Measurements from ENCODE around the gene CEP85.
"Not testable (repeated sequence)": the region's sequence is repeated elsewhere in the genome, so short reads cannot be mapped to it uniquely, and the experiment has no call there.

The CEP85 gene

DNA sequence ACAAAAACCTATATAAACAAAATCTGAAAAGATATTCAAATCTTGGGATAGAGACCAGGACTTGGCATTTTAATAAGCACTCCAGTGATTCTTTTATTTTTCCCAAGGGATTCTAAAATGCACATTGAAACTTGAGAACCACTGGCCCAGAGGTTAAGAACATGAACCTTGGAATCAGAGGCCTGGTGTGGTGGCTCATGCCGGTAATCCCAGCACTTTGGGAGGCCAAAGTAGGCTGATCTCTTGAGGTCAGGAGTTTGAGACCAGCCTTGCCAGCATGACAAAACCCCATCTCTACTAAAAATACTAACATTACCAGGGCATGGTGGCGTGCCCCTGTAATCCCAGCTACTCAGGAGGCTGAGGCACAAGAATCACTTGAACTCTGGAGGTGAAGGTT, 12.9 kb upstream of the CEP85 start:
- DNase-seq (ENCODE audit: low read depth), result no peak

DNA sequence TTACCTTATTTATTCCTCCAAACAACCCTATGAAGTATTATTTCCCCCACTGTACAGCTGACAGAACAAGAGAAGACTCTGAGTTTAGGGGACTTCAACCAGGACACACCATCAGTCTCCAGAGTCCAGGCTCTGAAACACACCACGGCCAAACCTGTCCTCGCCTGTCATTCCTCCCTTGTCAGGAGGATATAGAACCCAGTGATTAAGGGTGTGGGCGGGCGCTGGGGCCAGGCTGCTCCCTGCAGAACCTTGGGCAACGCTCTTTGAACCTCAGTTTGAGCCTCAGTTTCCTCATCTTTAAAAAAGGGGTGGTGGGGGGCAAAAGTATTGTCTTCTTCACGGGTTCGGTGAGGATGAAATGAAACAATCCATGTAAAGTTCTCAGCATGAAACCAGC, 9.4 kb upstream of the CEP85 start:
- no peak for DNase-seq (ENCODE audit: low read depth)

DNA sequence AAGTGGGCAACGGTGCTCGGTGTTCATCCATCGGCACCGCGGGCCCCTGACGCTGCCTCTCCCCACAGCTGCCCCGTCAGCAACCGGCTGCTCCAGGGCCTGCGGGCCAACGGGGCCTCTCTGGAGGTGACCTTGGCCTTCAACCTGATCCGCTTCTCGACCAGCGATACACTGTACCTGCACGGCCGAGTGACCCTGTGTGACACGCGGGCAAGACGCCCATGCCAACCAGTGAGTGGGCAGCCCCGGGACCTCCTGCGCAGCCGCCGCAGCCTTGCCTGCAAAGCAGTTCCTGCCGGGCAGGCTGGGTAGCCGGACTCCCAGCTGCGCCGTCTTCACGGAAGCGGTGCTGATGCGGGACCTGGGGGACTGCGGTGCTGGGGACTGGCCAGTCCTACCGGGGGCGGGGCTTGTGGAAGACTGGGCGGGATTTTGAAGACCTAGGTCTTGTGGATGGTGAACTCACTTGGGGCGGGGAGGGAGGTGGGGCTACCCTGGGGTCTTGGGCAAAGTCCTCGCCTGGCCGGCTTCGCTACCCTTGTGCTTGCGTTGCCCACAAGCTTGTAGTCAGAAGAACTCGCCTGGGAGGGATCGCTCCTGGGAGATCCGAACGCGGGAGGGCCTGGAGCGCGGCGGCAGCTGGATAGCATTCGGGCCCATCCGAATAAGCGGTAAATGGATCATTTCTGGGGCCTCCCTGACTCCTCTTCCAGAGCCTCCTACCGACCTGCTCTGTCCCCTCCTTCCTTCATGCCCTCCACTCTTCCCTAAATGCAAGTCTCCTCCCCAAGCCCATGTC, 8.8 kb upstream of the CEP85 start:
- peak; percentile 31 for DNase-seq (ENCODE audit: low read depth)

DNA sequence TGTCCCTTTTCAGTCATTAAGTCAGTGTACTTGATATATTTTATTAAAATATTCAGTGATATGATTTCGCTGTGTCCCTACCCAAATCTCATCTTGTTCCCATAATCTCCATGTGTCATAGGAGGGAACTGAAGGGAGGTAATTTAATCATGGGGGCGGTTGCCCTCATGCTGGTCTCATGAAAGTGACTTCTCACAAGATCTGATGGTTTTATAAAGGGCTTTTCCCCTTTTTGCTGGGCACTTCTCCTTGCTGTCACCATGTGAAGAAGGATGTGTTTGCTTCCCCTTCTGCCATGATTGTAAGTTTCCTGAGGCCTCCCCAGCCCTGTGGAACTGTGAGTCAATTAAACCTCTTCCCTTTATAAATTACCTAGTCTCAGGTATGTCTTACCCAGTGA, 3.3 kb upstream of the CEP85 start:
- DNase-seq (ENCODE audit: low read depth), result not testable (repeated sequence)

DNA sequence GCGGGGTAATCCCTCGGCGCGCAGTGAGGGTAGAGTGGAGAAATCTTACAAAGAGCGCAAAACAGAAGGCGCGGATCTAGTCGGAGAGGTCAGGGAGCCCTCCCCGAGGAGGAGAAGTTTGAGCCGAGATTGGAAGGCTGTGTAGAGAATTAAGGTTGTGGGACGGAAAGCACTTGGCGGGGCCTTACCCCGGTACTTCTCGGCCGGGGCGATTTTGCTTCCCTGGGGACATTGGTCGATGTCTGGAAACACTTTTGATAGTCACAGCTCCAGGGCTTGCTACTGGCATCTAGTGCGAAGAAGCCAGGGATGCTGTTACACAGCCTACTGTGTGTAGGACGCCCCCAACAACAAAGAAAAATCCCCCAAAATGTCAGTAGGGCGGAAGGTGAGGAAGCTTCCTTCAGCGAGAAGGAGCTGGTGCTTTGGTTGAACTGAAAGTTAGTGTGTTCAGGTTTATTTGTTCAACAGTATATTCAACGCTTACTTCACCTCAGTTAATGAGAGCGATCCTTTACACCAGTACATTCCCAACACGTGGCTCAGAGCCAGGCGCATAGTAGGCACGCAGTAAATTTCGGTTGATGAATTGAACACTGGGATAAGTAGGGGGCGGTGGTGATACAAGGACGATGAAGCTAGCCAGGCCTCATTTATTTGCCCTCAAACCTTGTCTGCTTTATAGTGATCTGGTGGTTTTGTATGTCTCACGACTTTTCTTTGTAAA, 807 bp downstream of the CEP85 start:
- no peak for DNase-seq (ENCODE audit: low read depth)

DNA sequence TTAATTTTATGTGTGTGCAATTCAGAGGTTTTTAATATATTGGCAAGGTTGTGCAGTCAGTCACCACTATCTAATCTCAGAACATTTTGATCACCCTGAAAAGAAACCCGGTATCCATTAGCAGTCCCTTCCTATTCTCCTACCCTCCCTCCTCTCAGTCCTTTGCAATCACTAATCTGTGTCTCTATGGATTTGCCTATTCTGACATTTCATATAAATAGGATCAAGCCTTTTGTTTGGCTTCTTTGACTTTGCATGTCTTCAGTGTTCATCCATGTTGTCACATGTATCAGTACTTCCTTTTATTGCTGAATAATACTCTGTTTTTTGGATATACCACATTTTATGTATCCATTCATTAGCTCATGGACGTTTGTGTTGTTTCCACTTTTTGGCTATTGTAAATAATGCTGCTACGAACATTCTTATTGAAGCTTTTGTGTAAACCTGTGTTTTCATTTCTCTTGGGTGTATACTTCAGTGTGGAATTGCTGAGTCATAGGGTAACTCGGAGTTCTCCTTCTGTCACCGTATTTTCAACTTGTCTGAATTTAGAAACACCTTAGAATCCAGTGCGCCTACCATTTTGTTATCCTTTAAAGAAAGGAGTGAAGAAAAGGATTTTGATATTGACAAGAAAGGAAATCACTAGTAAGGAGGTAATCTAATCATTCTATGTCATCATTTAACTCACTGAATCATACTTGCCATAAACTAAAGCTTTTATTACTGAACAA, 3.4 kb downstream of the CEP85 start:
- no peak for DNase-seq (ENCODE audit: low read depth)

DNA sequence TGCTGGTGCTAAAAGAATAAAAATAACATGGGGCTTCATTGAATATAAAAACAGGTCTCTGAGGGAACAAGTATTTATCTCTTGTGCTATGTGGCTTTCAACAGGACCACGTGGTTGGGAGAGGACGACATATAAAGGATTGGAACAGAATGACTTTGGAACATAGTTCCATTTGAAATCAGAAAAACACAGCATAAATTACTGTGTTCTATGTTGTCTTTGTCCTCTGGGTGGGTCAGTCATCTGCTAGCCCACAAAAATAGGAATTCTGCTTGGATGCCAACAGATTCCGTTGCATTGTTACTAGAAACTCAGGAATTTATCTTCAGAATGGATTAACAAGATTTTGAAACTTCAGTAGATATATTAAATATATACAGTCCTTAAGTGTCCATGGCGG, 5.9 kb downstream of the CEP85 start:
- DNase-seq (ENCODE audit: low read depth), result no peak

DNA sequence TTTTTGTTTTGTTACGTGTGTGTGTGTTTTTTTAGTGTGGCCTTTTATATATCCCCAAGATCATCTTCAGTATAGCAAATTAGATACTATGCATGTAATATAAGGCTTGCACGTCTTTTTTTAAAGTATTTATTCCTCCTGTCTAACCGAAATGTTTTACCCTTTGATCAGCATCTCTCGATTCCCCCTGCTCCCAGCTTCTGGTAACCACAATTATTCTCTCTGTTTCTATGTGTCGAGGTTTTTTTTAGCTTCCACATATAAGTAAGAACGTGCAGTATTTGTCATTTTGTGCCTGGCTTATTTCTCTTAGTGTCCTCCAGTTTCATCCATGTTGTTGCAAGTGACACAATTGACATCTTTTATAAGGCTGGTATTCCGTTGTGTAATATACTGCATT, 18.7 kb downstream of the CEP85 start:
- DNase-seq (ENCODE audit: low read depth), result no peak

DNA sequence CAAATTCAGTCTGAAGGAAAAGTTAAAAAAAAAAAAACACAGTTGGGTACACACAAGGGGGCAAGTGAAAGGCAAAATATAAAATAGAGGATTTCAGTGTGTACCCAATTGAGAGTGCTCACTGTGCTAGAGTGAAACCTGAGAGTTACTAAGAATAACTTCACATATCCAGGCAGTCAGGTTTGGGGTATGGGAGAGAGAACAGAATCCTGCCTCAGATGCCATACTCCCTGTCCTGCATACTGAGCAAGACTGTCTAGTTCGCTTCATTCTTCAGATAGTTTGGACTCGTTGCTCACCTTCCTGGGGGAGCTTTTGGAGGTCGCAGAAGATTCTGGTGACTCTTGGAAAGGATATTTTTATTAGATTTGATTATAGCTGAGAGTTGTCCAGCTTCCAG, 20.4 kb downstream of the CEP85 start:
- DNase-seq (ENCODE audit: low read depth), result no peak

DNA sequence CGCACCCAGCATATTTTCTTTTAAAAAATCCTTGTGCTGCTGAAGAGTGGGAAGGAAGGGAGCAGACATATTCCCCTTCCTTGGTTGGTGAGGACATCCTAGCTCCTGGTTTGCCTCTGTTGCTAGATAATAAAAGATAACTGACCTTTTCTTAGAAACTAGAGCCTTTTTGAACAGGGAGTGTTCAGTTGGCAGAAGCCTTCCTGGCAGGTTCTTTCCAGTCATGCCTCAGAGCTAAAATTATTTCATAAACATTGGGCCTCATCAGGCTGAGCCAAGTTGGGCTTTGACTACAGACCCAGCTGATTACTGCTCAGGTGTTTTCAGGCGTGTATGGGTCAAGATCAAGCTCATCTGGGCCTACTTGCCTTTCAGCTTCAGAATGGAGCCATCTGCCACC, 23.2 kb downstream of the CEP85 start:
- no peak for DNase-seq (ENCODE audit: low read depth)

DNA sequence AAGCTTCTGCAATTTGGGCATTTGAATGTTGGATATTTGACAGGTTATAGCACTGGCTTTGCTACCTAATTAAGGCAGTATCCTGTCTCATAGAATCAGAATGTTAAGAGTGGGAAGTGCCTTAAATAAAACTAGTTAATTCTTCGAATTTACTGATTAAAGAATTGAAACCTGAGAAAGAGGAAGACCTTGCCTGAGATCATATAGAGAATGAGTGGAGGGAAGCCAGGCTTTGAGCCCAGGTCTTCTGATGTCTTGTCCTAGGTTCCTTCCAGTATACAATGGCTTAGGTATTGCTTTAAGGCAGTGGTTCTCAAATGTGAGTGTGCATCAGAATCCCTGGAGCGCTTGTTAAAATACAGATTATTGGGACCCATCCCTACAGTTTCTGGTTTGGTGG, 25.0 kb downstream of the CEP85 start:
- no peak for DNase-seq (ENCODE audit: low read depth)

DNA sequence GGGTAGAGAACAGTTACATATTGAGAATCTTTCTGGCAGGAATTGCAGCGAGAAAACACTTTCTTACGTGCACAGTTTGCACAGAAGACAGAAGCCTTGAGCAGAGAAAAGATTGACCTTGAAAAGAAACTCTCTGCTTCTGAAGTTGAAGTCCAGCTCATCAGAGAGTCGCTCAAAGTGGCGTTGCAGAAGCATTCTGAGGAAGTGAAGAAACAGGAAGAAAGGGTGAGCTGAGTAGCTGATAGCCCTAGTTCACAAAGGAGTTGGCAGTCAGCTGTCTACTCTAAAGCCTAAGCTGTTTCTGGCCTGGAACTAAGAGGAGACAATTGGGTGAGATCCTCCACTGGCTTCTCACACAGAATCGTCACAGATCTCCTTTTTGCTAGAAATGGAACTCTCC, 25.6 kb downstream of the CEP85 start:
- no peak for DNase-seq (ENCODE audit: low read depth)

DNA sequence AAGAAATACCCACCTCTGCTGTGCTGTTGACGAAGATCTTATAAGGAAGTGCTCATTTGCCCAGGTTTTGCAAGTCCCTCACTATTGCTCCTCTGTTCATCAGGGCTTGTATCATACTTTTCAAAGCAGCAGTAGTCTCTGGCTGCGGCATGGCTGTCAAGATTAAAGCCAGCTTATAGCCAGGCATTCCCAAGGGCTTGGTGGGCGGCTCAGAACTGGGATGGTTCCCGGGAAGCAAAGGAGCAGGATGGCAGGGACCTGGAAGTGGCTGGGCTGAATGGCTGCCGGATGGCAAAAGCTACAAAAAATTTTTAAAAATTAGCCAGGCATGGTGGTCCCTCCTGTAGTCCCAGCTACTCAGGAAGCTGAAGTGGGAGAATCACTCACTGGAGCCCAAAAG, 29.2 kb downstream of the CEP85 start:
- no peak for DNase-seq (ENCODE audit: low read depth)

DNA sequence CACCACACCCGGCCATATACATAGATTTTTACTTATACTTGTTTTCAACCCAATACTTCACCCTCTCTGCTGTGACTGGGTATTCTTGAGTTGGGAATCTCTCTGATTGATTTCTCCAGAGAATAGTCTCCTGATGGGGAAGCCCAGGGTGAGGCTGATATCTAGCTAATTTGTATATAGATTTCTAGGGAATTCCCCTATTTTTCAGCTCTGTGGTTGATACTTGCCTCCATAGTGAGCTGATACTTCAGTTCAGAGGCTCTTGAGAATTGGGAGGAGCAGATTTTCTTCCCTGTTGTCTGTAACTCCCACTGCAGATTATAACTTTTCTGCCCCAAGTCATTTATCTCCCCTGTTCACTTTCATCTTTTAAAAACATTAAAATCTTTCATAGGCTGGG, 31.4 kb downstream of the CEP85 start:
- DNase-seq (ENCODE audit: low read depth), result no peak

DNA sequence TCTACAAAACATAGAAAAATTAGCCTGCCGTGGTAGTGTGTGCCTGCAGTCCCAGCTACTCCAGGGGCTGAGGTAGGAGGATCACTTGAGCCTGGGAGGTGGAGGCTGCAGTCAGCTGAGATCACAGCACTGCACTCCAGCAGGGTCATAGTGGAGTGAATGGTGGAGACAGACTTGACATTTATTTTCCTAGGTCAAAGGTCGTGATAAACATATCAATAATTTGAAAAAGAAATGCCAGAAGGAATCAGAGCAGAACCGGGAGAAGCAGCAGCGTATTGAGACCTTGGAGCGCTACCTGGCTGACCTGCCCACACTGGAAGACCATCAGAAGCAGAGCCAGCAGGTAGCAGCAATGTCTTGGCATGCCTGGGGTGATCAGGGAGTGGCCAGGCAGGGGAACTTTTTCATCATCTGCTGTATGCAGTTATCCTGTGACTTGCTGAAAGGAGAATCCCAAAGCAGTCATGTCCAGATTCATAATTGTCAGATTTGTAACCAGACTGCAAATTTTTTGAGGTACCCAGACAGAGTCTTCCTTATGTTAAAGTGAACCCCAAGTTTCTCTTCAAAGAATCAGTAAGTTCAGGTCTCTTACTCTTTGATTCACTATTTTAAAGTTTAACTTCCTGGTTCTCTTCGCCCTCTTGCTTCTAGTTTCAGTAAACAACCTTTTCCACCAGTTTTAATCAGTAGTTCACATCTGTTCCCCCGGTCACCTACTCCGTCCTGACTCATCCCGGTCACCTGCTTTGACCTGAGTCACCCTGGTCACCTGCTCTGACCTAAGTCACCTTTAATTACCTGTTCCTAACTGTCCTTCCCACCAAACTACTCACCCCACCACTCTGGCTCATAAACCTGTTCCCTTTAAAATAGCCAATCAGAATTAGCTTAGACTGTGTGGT, 34.5 kb downstream of the CEP85 start:
- DNase-seq (ENCODE audit: low read depth), result no peak

DNA sequence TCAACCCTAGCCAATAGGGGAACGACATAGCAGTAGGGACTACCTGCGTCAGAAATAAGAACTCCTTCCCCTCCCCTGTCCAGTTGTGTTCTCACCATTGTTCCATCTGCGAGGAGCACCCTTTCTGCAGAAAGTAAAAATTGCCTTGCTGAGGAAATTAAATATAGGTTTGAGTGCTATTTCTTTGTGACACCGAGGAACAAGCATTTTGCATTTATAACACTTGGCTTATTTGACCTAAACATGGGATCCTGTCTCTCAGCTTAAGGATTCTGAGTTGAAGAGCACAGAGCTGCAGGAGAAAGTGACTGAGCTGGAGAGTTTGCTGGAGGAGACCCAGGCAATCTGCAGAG, 35.2 kb downstream of the CEP85 start:
- DNase-seq (ENCODE audit: low read depth), result no peak

DNA sequence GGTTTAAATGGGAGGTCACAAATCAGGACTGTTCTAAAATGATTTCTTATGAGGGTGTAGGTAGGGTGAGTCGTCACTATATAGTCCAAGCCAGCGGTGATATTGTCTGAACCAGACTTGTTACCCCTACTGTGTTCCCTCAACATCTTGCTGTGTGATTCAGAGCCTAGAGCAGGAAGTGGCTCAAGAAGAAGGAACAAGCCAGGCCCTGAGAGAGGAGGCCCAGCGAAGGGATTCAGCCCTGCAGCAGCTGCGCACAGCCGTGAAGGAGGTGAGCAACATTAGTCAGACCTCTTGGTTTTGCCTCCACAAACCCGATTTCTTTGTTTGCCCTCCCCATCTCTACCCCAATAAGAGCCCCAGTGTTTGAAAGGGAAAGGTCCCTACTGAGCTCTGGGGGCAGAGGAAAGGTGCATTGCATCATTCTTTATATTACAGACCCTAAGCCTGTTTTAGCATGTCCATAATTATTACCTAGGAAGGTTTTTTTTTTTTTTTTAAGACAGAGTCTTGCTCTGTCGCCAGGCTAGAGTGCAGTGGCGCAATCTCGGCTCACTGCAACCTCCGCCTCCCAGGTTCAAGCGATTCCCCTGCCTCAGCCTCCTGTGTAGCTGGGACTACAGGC, 40.9 kb downstream of the CEP85 start:
- DNase-seq (ENCODE audit: low read depth), result no peak

DNA sequence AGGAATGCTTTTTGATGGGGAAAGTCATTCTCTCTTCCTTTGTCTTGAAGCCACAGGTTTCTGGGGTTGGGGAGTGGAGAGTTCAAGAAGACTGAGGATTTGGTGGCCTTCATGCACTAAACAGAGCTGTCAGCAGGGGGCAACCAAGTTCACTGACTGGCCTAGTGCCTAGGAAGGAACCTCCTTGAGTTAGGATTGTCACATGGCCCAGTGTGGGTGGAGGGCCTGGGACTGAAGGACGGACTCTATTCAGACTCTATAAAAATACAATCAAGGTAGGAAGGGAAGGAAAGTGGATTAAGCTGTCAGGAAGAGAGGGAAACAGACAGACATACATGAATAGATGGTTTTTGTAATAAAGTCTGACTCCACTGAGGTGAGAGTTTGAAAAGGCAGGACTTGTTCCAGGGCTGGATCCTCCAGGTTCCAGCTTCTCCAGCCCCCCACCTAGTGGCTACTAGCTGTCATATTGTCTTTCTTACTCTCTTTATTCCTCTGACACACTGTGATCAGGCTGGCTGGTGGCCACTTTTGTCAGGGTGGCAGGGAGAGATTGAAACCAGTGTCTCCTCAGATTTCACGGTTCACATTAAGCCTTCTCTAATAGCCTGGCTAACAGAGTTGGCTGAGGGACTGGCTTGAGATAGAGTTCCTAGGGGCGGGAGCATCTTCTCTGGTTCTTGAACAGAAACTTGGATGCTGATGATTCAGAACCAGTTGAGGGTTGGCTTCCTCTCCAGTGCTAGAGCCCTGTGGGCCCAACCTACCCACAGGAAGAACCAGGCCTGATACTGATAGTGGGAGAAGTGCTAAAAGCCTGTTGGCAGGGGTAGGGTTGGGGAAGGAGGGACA, 41.8 kb downstream of the CEP85 start:
- DNase-seq (ENCODE audit: low read depth), result peak; percentile 69

DNA sequence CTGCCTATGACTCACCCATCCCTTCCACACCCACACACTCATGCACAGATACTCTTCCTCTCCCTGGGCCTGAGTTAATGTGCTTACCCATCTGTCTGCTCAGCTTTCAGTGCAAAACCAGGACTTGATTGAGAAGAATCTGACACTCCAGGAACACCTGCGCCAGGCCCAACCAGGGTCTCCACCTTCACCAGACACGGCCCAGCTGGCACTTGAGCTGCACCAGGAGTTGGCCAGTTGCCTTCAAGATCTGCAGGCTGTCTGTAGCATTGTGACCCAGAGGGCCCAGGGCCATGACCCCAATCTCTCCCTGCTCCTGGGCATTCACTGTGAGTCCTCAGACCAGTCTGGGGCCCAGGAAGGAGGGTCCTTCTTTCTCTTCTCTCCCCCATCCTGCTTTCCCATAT, 42.4 kb downstream of the CEP85 start:
- no peak for DNase-seq (ENCODE audit: low read depth)

DNA sequence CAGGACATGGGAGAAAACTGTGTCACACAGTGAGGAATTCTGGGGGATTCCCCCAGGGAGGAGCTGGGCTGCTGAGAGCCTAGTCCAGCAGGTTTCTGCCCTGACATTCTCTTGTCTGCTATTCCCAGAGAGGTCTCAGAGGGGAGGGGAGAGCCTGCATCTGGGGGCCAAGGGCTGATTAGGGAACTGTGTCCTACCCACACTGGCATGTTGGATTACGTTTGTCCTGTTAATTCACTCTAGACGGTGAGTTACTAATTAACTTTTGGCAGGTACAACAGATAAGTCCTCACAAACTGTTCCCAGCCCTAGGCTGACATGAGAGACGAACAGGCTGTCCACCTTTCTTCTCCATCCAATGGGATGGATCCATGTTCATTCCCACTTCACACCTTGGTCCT, 43.3 kb downstream of the CEP85 start:
- no peak for DNase-seq (ENCODE audit: low read depth)

DNA sequence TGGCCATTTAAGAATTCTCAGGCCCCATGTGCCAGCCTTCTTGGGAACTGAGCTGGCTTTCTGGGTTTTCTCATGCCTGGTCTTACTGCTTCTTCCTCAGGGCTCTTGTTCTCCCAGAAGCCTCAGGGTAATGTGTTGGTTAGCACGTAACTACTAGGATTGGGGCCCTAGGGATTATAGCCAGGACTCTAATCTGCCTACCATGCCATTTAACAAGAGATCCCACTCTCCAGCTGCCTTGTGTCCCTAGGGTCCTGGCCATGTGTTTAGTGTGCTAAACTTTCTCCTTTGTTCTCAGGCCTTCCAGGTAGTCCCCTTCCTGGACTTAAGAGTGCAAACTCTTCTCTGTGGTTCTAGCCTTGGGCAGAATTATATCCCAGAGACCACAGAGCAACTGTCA, 43.7 kb downstream of the CEP85 start:
- DNase-seq (ENCODE audit: low read depth), result no peak
